OCI-M2 (cell line): Measurements from ENCODE around the gene NACC2.

Source experiments
- DNase-seq: peaks from one replicate; lab custom pipeline; 2025; ENCODE audit not compliant: unreplicated experiment; lab: John Stamatoyannopoulos, UW

Gene NACC2

GRCh38 chr9:136093346-136093986, 1.6 kb downstream of the NACC2 start:
- no peak for DNase-seq

- DNase-seq = no peak
Measured at GRCh38 chr9:136092741-136093140, 2.3 kb downstream of the NACC2 start.

GRCh38 chr9:136092353-136092650, 2.8 kb downstream of the NACC2 start:
- DNase-seq = no peak

- DNase-seq = no peak
Measured at GRCh38 chr9:136091582-136092352, 3.3 kb downstream of the NACC2 start.

GRCh38 chr9:136090768-136091581, 4.1 kb downstream of the NACC2 start:
- no peak for DNase-seq

GRCh38 chr9:136090056-136090735, 4.9 kb downstream of the NACC2 start:
- DNase-seq = no peak

GRCh38 chr9:136089697-136090045, 5.4 kb downstream of the NACC2 start:
- no peak for DNase-seq

GRCh38 chr9:136088939-136089696, 6.0 kb downstream of the NACC2 start:
- no peak for DNase-seq

- DNase-seq = no peak
Measured at GRCh38 chr9:136088481-136088938, 6.6 kb downstream of the NACC2 start.

GRCh38 chr9:136087741-136088480, 7.2 kb downstream of the NACC2 start:
- no peak for DNase-seq

GRCh38 chr9:136086951-136087740, 7.9 kb downstream of the NACC2 start:
- DNase-seq = no peak

- no peak for DNase-seq
Measured at GRCh38 chr9:136086213-136086881, 8.7 kb downstream of the NACC2 start.

- DNase-seq = no peak
Measured at GRCh38 chr9:136085815-136086212, 9.3 kb downstream of the NACC2 start.

GRCh38 chr9:136084063-136084944, 10.8 kb downstream of the NACC2 start:
- no peak for DNase-seq

- no peak for DNase-seq
Measured at GRCh38 chr9:136083558-136084062, 11.5 kb downstream of the NACC2 start.

GRCh38 chr9:136082496-136083361, 12.4 kb downstream of the NACC2 start:
- no peak for DNase-seq
